MM.1S (cell line): ENCODE measurements around the gene RASA4B.
"Not testable (repeated sequence)": the region's sequence is repeated elsewhere in the genome, so short reads cannot be mapped to it uniquely, and the experiment has no call there.

Experiments used
- DNase-seq: peaks from one replicate; pipeline ENCODE4 v3.0.0-alpha.2; 2015
- H2AFZ ChIP-seq: fragments of 300-600 bp; sonication (generic); 2 replicates; pipeline ENCODE4 v1.6.0; 2016; ENCODE audit warnings: antibody characterized with exemption, low read length
- H3F3A ChIP-seq: fragments of 300-600 bp; sonication (generic); 2 replicates; pipeline ENCODE4 v1.6.1; 2016; ENCODE audit warnings: mild to moderate bottlenecking, antibody characterized with exemption, low read length, moderate library complexity, mixed read lengths; ENCODE audit not compliant: insufficient read depth
- H3K27ac ChIP-seq: fragments of 300-600 bp; sonication (generic); 2 replicates; pipeline ENCODE4 v1.5.1; 2016; ENCODE audit warnings: mild to moderate bottlenecking, low read length
- H3K27me3 ChIP-seq: fragments of 300-600 bp; sonication (generic); replicated peaks from 2 replicates; pipeline ENCODE4 v1.6.0; 2016; ENCODE audit warnings: low read length; ENCODE audit not compliant: insufficient read depth
- H3K36me3 ChIP-seq: fragments of 300-600 bp; sonication (generic); replicated peaks from 2 replicates; pipeline ENCODE4 v1.6.1; 2016; ENCODE audit warnings: mild to moderate bottlenecking, low read length, mixed read lengths; ENCODE audit not compliant: insufficient read depth
- H3K4me1 ChIP-seq: fragments of 300-600 bp; sonication (generic); 2 replicates; pipeline ENCODE4 v1.6.1; 2016; ENCODE audit warnings: low read length, mixed read lengths
- H3K4me2 ChIP-seq: fragments of 300-600 bp; sonication (generic); 2 replicates; pipeline ENCODE4 v1.6.0; 2016; ENCODE audit warnings: low read depth, low read length
- H3K4me3 ChIP-seq: fragments of 300-600 bp; sonication (generic); 2 replicates; pipeline ENCODE4 v1.5.1; 2016; ENCODE audit warnings: low read length, mixed read lengths
- H3K79me2 ChIP-seq: fragments of 300-600 bp; sonication (generic); 2 replicates; pipeline ENCODE4 v1.6.1; 2016; ENCODE audit warnings: mixed run types, low read length, mixed read lengths
- H3K9ac ChIP-seq: fragments of 300-600 bp; sonication (generic); 2 replicates; pipeline ENCODE4 v1.6.1; 2016; ENCODE audit warnings: low read length, mixed read lengths
- H3K9me2 ChIP-seq: fragments of 300-600 bp; sonication (generic); replicated peaks from 2 replicates; pipeline ENCODE4 v1.6.1; 2016; ENCODE audit warnings: mild to moderate bottlenecking, low read length, mixed read lengths; ENCODE audit not compliant: insufficient read depth
- H3K9me3 ChIP-seq: fragments of 300-600 bp; sonication (generic); replicated peaks from 2 replicates; pipeline ENCODE4 v1.6.1; 2016; ENCODE audit warnings: mild to moderate bottlenecking, low read length, mixed read lengths; ENCODE audit not compliant: insufficient read depth
- H4K20me1 ChIP-seq: fragments of 300-600 bp; sonication (generic); 2 replicates; pipeline ENCODE4 v1.6.1; 2016; ENCODE audit warnings: mild to moderate bottlenecking, low read length, moderate library complexity, mixed read lengths; ENCODE audit not compliant: insufficient read depth

Gene RASA4B

DNA sequence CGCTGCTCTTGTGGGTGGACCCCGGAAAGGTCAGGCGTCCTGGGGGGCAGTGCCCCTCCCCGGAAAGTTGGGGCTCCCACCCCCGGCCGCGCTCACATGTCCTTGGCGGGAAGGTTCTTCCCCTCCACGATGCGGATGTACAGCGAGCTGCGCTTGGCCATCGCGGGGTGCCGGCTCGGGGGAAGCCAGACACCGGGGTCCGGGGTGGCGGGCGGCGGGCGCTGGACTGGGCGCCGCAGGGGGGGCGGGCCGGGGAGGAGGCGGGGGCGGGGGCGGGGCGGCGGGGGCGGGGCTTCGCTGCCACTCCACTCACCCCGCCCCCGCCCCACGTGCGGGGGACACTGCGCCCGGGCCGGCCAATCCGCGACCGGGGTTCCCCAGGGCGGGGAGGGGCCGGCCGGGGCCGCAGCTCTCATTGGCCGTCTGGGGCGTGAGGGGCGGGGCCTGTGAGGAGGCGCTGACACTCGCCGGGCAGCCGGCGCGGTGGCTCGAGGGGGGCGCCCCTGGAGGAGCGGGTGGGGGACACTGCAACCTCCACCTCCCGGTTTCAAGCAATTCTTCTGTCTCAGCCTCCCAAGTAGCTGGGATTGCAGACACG lies at the start of gene RASA4B:
RASA4B (minus strand) TSS at position 228 of the 598 bp plus-strand sequence; CDS start at position 161, 67 bp downstream.
- H3K4me3 ChIP-seq: peak within 1 kb of the TSS; percentile 39; the same call in 1 of the 2 replicates
- H3K36me3 ChIP-seq, H3K27ac ChIP-seq, H3K79me2 ChIP-seq, H3K9ac ChIP-seq, H4K20me1 ChIP-seq, H3K9me2 ChIP-seq, H3K27me3 ChIP-seq, H3K4me1 ChIP-seq, H3K9me3 ChIP-seq, H3F3A ChIP-seq, H3K4me2 ChIP-seq, H2AFZ ChIP-seq: not testable (repeated sequence)
- peak; percentile 19 for DNase-seq

DNA sequence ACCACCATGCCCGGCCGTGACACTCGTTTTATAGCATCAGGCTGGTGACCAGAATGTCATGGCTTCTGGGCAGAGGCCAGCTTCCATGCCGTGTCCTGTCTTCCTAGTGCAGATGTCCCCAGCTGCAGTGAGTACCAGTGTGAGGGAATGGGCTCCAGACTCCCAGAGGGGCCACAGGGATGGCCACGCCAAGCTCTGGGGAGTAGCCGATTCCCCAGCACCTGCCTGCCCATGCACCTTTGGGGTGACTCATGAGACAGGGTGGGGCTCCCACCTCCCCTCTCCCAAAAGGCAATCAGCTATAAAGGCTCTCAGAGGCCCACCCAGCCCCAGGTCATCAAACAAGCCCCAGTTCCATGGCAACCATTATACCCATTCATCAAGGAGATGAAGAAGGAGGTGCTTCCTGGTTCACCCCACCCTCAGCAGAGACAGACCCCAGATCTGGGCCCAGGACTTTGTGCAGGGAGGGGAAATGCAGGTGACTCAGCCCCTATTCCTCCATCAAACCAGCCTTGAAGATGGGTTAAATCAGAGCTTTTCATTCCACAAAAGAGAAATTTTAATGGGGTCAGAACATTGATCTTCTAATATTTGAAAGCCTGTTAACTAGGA lies 33.3 kb upstream of the RASA4B start, which contains the start of gene SPDYE2:
SPDYE2 (plus strand) TSS at position 419 of the 615 bp plus-strand sequence. CDS start 2,030 bp downstream, outside the sequence.
- not testable (repeated sequence) for H3F3A ChIP-seq, H3K79me2 ChIP-seq, H3K27ac ChIP-seq, H3K36me3 ChIP-seq, H3K27me3 ChIP-seq, H3K4me2 ChIP-seq, H3K4me3 ChIP-seq, H2AFZ ChIP-seq, H3K9ac ChIP-seq, H4K20me1 ChIP-seq, H3K9me2 ChIP-seq, DNase-seq, H3K4me1 ChIP-seq, H3K9me3 ChIP-seq

DNA sequence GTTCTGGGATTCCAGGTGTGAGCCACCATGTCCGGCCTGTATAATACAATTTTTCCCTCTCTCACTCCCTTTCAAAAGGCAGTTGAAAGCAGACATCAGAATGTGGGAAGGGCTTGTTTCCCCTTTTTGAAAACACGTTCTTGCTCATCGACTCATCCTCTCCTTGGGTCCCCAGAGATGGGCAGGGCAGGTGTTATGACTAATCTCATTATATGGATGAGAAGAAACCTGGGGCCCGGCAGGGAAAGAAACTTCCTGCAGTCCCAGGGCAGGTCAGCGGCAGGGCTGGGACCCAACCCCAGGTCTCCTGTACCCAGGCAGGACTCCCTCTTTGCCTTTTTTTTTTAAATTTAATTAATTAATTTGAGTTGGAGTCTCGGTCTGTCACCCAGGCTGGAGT lies 28.8 kb upstream of the RASA4B start:
- not testable (repeated sequence) for H3K27me3 ChIP-seq, DNase-seq, H3K4me3 ChIP-seq, H2AFZ ChIP-seq, H3K9ac ChIP-seq, H3K79me2 ChIP-seq, H4K20me1 ChIP-seq, H3K9me3 ChIP-seq, H3F3A ChIP-seq, H3K36me3 ChIP-seq, H3K4me2 ChIP-seq, H3K27ac ChIP-seq, H3K4me1 ChIP-seq, H3K9me2 ChIP-seq

DNA sequence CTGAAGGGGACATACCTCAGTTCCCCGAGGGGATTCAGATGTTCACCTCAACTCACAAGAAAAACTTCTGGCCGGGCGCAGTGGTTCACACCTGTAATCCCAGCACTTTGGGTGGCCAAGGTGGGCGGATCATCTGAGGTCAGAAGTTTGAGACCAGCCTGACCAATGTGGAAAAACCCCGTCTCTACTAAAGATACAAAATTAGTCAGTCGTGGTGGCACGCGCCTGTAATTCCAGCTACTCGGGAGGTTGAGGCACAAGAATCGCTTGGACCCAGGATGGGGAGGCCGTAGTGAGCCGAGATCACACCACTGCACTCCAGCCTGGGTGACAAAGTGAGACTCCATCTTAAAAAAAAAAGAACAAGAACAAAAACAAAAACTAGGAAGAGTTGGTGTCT lies 27.7 kb upstream of the RASA4B start:
- H3K4me1 ChIP-seq, H3K9me3 ChIP-seq, DNase-seq, H3F3A ChIP-seq, H2AFZ ChIP-seq, H3K9me2 ChIP-seq, H3K4me3 ChIP-seq, H3K27ac ChIP-seq, H3K4me2 ChIP-seq, H3K79me2 ChIP-seq, H3K36me3 ChIP-seq, H3K27me3 ChIP-seq, H4K20me1 ChIP-seq, H3K9ac ChIP-seq: not testable (repeated sequence)

DNA sequence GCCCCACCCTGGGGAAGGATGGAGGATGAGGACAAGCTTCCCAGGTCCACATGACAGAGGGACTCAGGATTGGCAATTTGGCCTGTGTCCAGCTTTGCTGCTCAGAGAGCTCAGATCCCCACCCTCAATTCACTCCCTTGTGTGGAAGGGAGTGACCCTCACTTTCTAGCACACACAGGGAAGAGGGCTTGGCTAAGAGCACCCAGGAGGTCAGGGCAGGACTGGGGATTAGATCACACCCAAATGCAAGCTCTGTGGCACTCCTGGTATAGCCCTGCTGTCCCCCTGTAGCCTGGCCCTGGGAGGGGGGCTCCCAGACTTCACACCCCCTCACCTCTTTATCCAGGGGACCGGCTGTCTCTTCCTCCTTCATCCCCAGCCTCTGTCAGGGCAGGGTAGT lies 26.8 kb upstream of the RASA4B start:
- not testable (repeated sequence) for H3F3A ChIP-seq, H3K9ac ChIP-seq, DNase-seq, H2AFZ ChIP-seq, H3K79me2 ChIP-seq, H3K4me1 ChIP-seq, H3K9me3 ChIP-seq, H4K20me1 ChIP-seq, H3K4me2 ChIP-seq, H3K27ac ChIP-seq, H3K9me2 ChIP-seq, H3K27me3 ChIP-seq, H3K36me3 ChIP-seq, H3K4me3 ChIP-seq

DNA sequence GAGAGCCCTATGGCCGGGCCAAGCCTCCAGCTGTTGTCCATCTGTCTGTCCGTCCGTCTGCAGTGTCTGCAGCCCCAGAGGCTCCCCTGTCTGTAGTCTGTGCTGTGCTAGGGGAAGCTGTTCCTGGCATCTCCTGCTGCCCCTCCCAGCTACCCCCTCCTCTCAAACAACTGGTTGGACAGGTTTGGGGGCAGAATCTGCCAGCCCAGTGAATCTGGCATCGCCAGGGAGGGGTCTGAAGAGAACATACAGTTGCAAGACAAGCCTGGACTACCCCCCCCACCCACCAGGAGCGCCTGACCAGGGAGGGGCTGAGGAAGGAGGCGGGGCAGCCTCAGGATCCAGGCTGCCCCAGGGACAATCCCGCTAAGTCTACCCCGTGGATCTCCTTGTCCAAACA lies 26.0 kb upstream of the RASA4B start, which contains the start of gene UPK3BL2:
UPK3BL2 (minus strand) TSS at position 101 of the 400 bp plus-strand sequence; CDS start at position 41, 60 bp downstream.
- not testable (repeated sequence) for H3K9ac ChIP-seq, H3F3A ChIP-seq, H3K4me1 ChIP-seq, H3K27me3 ChIP-seq, H3K9me3 ChIP-seq, DNase-seq, H3K27ac ChIP-seq, H3K4me3 ChIP-seq, H3K4me2 ChIP-seq, H3K9me2 ChIP-seq, H2AFZ ChIP-seq, H3K79me2 ChIP-seq, H3K36me3 ChIP-seq, H4K20me1 ChIP-seq

DNA sequence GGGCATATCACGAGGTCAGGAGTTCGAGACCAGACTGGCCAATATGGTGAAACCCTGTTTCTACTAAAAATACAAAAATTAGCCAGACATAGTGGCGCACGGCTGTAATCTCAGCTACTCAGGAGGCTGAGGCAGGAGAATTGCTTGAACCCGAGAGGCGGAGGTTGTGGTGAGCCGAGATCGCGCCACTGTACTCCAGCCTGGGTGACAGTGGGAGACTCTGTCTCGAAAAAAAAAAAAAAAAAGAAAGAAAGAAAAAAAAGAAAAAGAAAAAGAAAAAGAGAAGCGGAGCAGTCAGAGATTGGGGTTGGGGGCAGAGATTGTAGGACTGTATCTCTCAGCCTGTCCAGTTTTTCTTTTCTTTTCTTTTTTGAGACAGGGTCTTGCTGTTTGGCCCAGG lies 25.2 kb upstream of the RASA4B start:
- not testable (repeated sequence) for H3K9me2 ChIP-seq, H3K27me3 ChIP-seq, H3K4me1 ChIP-seq, H3K9me3 ChIP-seq, H3K27ac ChIP-seq, DNase-seq, H3K9ac ChIP-seq, H3K4me3 ChIP-seq, H2AFZ ChIP-seq, H3K79me2 ChIP-seq, H3K36me3 ChIP-seq, H3K4me2 ChIP-seq, H4K20me1 ChIP-seq, H3F3A ChIP-seq

DNA sequence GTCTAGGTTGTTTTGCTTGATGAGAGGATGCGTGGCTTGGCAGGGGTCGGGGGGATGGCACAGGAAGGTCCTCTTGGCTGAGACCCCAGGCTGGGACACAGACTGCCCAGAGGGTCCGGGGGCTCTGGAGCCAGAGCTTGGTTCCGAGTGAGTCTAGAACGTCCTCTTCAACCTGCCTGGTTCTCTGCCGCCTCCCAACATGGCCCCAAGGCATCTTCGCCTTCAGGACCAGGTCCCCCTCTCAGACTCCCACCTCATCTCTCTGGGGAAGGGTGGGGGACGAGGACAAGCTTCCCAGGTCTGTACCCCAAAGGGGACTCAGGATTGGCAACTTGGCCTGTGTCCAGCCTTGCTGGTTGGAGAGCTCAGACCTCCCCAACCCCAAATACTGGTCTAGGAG lies 24.5 kb upstream of the RASA4B start:
- not testable (repeated sequence) for H3K9ac ChIP-seq, H3K9me3 ChIP-seq, H3F3A ChIP-seq, H4K20me1 ChIP-seq, H3K9me2 ChIP-seq, H3K4me3 ChIP-seq, DNase-seq, H3K36me3 ChIP-seq, H3K27ac ChIP-seq, H3K79me2 ChIP-seq, H2AFZ ChIP-seq, H3K27me3 ChIP-seq, H3K4me1 ChIP-seq, H3K4me2 ChIP-seq
